Naive thymus-derived CD4-positive, alpha-beta T cell (primary cell): ENCODE data around the gene FKBP5. TPM values are rescaled to one million over a fixed set of nuclear protein-coding genes. Genes with fewer than 3 reads are reported as not detected.

Experiments used
- ATAC-seq: fragments of 150-1000 bp; cut with Tn5 transposase; 2 replicates; pipeline ENCODE4 v1.10.0; 2021; ENCODE audit warnings: mild to moderate bottlenecking, moderate library complexity
- CTCF ChIA-PET: fragments of 350-600 bp; sonication (Branson Sonifier 250); formaldehyde crosslinking; loops from one replicate; lab custom pipeline; 2021; ENCODE audit warnings: antibody characterized with exemption; lab: Charles Lee
- POLR2A ChIA-PET: fragments of 350-600 bp; sonication (Branson Sonifier 250); formaldehyde crosslinking; loops from one replicate; lab custom pipeline; 2021; ENCODE audit warnings: antibody characterized with exemption, inconsistent platforms; lab: Charles Lee
- DNase-seq, 9 donors: peaks; one replicate each; pipeline versions ENCODE4 v3.0.0 to v3.0.0-alpha.2; 2020 to 2022; ENCODE audit warnings: mixed read lengths in 1 of 9
- H3K27ac ChIP-seq: one replicate; pipeline ENCODE4 v1.7.0; 2013; ENCODE audit warnings: mild to moderate bottlenecking, low read depth, low read length, moderate library complexity
- H3K27me3 ChIP-seq, 2 donors: one replicate each; pipeline ENCODE4 v1.7.0; 2013; ENCODE audit warnings: low read length in 2 of 2, mild to moderate bottlenecking in 2 of 2, moderate library complexity in 2 of 2; ENCODE audit not compliant: control insufficient read depth in 2 of 2, insufficient read depth in 2 of 2
- H3K36me3 ChIP-seq, 3 experiments: 1 replicate in 2 of 3; 2 replicates in 1 of 3; pipeline ENCODE4 v1.7.0; 2013; ENCODE audit warnings: low read length in 3 of 3, mild to moderate bottlenecking in 3 of 3, moderate library complexity in 1 of 3; ENCODE audit not compliant: insufficient read depth in 3 of 3, control insufficient read depth in 2 of 3
- H3K4me1 ChIP-seq, 2 donors: one replicate each; pipeline ENCODE4 v1.7.0; 2013; ENCODE audit warnings: low read length in 2 of 2, mild to moderate bottlenecking in 2 of 2, moderate library complexity in 1 of 2; ENCODE audit not compliant: control insufficient read depth in 2 of 2, insufficient read depth in 2 of 2
- H3K4me3 ChIP-seq: 2 replicates; pipeline ENCODE4 v1.7.0; 2013; ENCODE audit warnings: mild to moderate bottlenecking, low read length
- H3K9me3 ChIP-seq, 3 experiments: 1 replicate in 2 of 3; 2 replicates in 1 of 3; pipeline ENCODE4 v1.7.0; 2013; ENCODE audit warnings: low read length in 3 of 3; ENCODE audit not compliant: control insufficient read depth in 2 of 3
- H3K27ac Mint-ChIP-seq, 9 donors: one replicate each; pipeline ENCODE4 v1.8.0; 2020 to 2022; ENCODE audit warnings: mixed read lengths in 9 of 9, mild to moderate bottlenecking in 8 of 9, moderate library complexity in 5 of 9, inconsistent platforms in 2 of 9
- H3K27me3 Mint-ChIP-seq, 5 donors: one replicate each; pipeline ENCODE4 v1.8.0; 2021 to 2022; ENCODE audit warnings: mixed read lengths in 5 of 5, mild to moderate bottlenecking in 1 of 5
- H3K36me3 Mint-ChIP-seq, 5 donors: one replicate each; pipeline ENCODE4 v1.8.0; 2020 to 2022; ENCODE audit warnings: mixed read lengths in 5 of 5, mild to moderate bottlenecking in 3 of 5, inconsistent platforms in 1 of 5
- H3K4me1 Mint-ChIP-seq, 7 donors: one replicate each; pipeline ENCODE4 v1.8.0; 2020 to 2022; ENCODE audit warnings: mixed read lengths in 7 of 7, mild to moderate bottlenecking in 3 of 7, inconsistent platforms in 1 of 7
- H3K4me3 Mint-ChIP-seq, 10 donors: one replicate each; pipeline ENCODE4 v1.8.0; 2020 to 2022; ENCODE audit warnings: mild to moderate bottlenecking in 10 of 10, mixed read lengths in 10 of 10, moderate library complexity in 6 of 10, inconsistent platforms in 2 of 10
- H3K9me3 Mint-ChIP-seq, 11 donors: one replicate each; pipeline ENCODE4 v1.8.0; 2020 to 2022; ENCODE audit warnings: mixed read lengths in 11 of 11, mild to moderate bottlenecking in 4 of 11, inconsistent platforms in 1 of 11, moderate library complexity in 1 of 11
- intact Hi-C, 2 donors: fragments of 100-400 bp; cut with micrococcal nuclease; formaldehyde crosslinking; loops; one replicate each; pipeline ENCODE4 v1.15.1; 2023
- polyA plus RNA-seq, 2 donors: library from polyadenylated mRNA; unstranded; fragments of 300-500 nt; fragmentation: Illumina TruSeq; gene quantifications; one replicate each; pipeline ENCODE4 v1.2.3, GENCODE V29; 2021
- total RNA-seq, 6 experiments: library from RNA in 5 of 6; stranded (reverse) in 5 of 6; gene quantifications; 1 replicate in 5 of 6; 2 replicates in 1 of 6; pipeline ENCODE4 v1.2.3 and lab custom pipeline; 2021 to 2026

Gene FKBP5
- total and polyA plus RNA-seq, 7 experiments from 2014 or later = 56.7 to 324 (median 80.2) TPM

GRCh38 chr6:35603326-35604202, 85.2 kb downstream of the FKBP5 start:
- peak overlapping the region; percentile 69 to 90 (median 86) for H3K4me3 Mint-ChIP-seq
- DNase-seq (no peak), ATAC-seq (no peak)
- Histone ChIP-seq H3K36me3 (peaks cover 0 to 10% (median 0%) of the 10 kb centered on the region in 3 experiments), H3K9me3 (no peaks in the 10 kb centered on the region), H3K27ac (peak overlapping the region; percentile 76), H3K4me1 (peaks cover 57 to 72% of the 10 kb centered on the region in 2 donors), H3K27me3 (no peaks in the 10 kb centered on the region), H3K4me3 (peak overlapping the region; percentile 58)
- ChIA-PET CTCF (interaction anchor here (0.7 to 19.5 kb wide), 12 partner anchors 9 to 136 kb away, joined by 3 to 272 read pairs (median 4); partner anchors contain the start of gene ARMC12), POLR2A (interaction anchor here (1.2 to 18.9 kb wide), 12 partner anchors 7 to 301 kb away, joined by 3 to 426 read pairs (median 6); partner anchors contain the start of gene ARMC12)
- H3K27ac Mint-ChIP-seq = peak overlapping the region; percentile 90 to 97 (median 95)
- H3K4me1 Mint-ChIP-seq = peaks cover 26 to 89% (median 73%) of the 10 kb centered on the region in 7 donors
- peaks cover 0 to 46% (median 25%) of the 10 kb centered on the region in 5 donors for H3K36me3 Mint-ChIP-seq
- no peaks in the 10 kb centered on the region for H3K27me3 Mint-ChIP-seq
- H3K9me3 Mint-ChIP-seq = no peaks in the 10 kb centered on the region
- intact Hi-C loops = loop anchor here in 1 of 2 donors (2.0 to 5.0 kb wide), 3 partner anchors 19 to 125 kb away; no protein-coding TSS in a partner anchor

- peak overlapping the region; percentile 76 for H3K27ac ChIP-seq
- peaks cover 69 to 80% of the 10 kb centered on the region in 2 donors for H3K4me1 ChIP-seq
- H3K4me1 Mint-ChIP-seq = peaks cover 27 to 87% (median 72%) of the 10 kb centered on the region in 7 donors
- no peaks in the 10 kb centered on the region for H3K27me3 ChIP-seq
- POLR2A ChIA-PET = interaction anchor here (0.8 to 18.9 kb wide), 19 partner anchors 8 to 299 kb away, joined by 3 to 426 read pairs (median 5); partner anchors contain the start of gene ARMC12
- H3K9me3 Mint-ChIP-seq = no peaks in the 10 kb centered on the region
- peaks cover 0 to 3% (median 0%) of the 10 kb centered on the region in 3 experiments for H3K36me3 ChIP-seq
- H3K27ac Mint-ChIP-seq = peak overlapping the region; percentile 90 to 97 (median 93)
- peaks cover 0 to 36% (median 14%) of the 10 kb centered on the region in 5 donors for H3K36me3 Mint-ChIP-seq
- CTCF ChIA-PET = interaction anchor here (0.7 to 19.5 kb wide), 12 partner anchors 8 to 134 kb away, joined by 3 to 272 read pairs (median 4); partner anchors contain the start of gene ARMC12
- intact Hi-C loops = loop anchor here (1.0 to 5.0 kb wide), 7 partner anchors 8 to 129 kb away; no protein-coding TSS in a partner anchor
- ATAC-seq = peak; percentile 8
- H3K27me3 Mint-ChIP-seq = no peaks in the 10 kb centered on the region
- peak in 5 of 9 donors; percentile 19 to 55 (median 42) for DNase-seq
- peak overlapping the region; percentile 69 to 90 (median 86) for H3K4me3 Mint-ChIP-seq
- no peaks in the 10 kb centered on the region for H3K9me3 ChIP-seq
- H3K4me3 ChIP-seq = peak overlapping the region; percentile 58
These were observed 86.4 kb downstream of the FKBP5 start for GRCh38 chr6:35602133-35602946.

DNA sequence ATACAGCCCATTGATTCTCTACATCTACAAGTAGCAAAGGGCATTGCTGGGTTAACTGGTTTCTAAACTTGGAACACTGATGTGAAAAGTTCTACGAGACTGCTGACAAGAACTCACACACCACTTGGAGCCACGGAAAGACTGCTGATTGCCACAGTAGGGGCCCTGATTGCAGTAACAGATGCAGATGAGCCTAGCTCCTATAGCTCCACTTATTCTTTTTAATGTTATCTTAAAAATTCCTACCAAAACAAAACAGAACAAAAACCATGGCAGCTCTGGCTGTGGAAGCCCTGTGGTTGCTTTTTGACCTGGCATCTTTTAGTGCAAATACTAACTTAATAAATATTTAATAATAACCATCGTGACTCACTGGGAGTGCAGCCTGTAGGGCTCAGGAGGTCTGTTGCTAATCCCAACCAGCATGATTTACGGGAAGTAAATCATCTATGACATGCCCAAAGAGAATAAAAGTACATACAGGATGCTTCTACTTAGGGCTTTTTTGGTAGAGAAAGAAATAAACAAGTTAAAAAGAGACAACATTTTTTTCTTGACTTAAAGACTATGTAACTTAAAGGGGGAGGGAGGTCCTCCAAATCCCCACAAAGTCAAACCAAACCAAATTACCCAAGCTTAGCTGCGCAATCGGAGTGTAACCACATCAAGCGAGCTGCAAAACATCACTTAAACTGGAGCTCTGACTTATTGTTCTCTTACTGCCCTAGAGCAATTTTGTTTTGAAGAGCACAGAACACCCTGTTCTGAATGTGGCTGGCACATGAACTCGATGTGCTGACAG, 87.2 kb downstream of the FKBP5 start:
- no peaks in the 10 kb centered on the region for H3K9me3 ChIP-seq
- CTCF ChIA-PET = interaction anchor here (0.7 to 19.5 kb wide), 8 partner anchors 11 to 135 kb away, joined by 3 to 272 read pairs (median 22); partner anchors contain the start of gene ARMC12
- H3K4me1 ChIP-seq = peaks cover 77 to 80% of the 10 kb centered on the region in 2 donors
- intact Hi-C loops = loop anchor here (1.0 to 5.0 kb wide), 12 partner anchors 7 to 136 kb away; partner anchors contain the start of genes ARMC12 (in 1 of the 2) and FKBP5 (in 1 of the 2)
- H3K27me3 Mint-ChIP-seq = no peaks in the 10 kb centered on the region
- H3K4me1 Mint-ChIP-seq = peaks cover 35 to 90% (median 78%) of the 10 kb centered on the region in 7 donors
- peak overlapping the region; percentile 90 to 97 (median 93) for H3K27ac Mint-ChIP-seq
- no peaks in the 10 kb centered on the region for H3K9me3 Mint-ChIP-seq
- peak overlapping the region; percentile 87 for H3K27ac ChIP-seq
- peak overlapping the region; percentile 69 to 90 (median 86) for H3K4me3 Mint-ChIP-seq
- no peaks in the 10 kb centered on the region for H3K27me3 ChIP-seq
- H3K4me3 ChIP-seq = peak overlapping the region; percentile 58
- POLR2A ChIA-PET = interaction anchor here (0.6 to 18.9 kb wide), 22 partner anchors 9 to 326 kb away, joined by 3 to 426 read pairs (median 4); partner anchors contain the start of gene ARMC12
- ATAC-seq (peak; percentile 90), DNase-seq (peak in 8 of 9 donors; percentile 42 to 96 (median 92))
- H3K36me3 Mint-ChIP-seq = peaks cover 1 to 40% (median 19%) of the 10 kb centered on the region in 5 donors
- peaks cover 0 to 8% (median 0%) of the 10 kb centered on the region in 3 experiments for H3K36me3 ChIP-seq

- peak in 6 of 9 donors; percentile 44 to 68 (median 60) for DNase-seq
These were observed 88.0 kb downstream of the FKBP5 start for GRCh38 chr6:35600659-35601125.

More at GRCh38 chr6:35600659-35601125, 88.0 kb downstream of the FKBP5 start:
- Histone ChIP-seq H3K36me3 (peaks cover 0 to 11% (median 0%) of the 10 kb centered on the region in 3 experiments), H3K4me1 (peaks cover 75 to 79% of the 10 kb centered on the region in 2 donors), H3K27ac (peak overlapping the region; percentile 87), H3K27me3 (no peaks in the 10 kb centered on the region), H3K9me3 (no peaks in the 10 kb centered on the region), H3K4me3 (peak overlapping the region; percentile 46)
- POLR2A ChIA-PET = interaction anchor here (0.6 to 18.9 kb wide), 17 partner anchors 9 to 327 kb away, joined by 3 to 426 read pairs (median 4); partner anchors contain the start of gene ARMC12
- Mint-ChIP-seq H3K9me3 (no peaks in the 10 kb centered on the region), H3K27me3 (no peaks in the 10 kb centered on the region), H3K4me1 (peaks cover 32 to 91% (median 80%) of the 10 kb centered on the region in 7 donors), H3K27ac (peak overlapping the region; percentile 90 to 97 (median 93)), H3K4me3 (peak overlapping the region; percentile 69 to 90 (median 86)), H3K36me3 (peaks cover 5 to 42% (median 23%) of the 10 kb centered on the region in 5 donors)
- intact Hi-C loops = loop anchor here (1.0 to 5.0 kb wide), 7 partner anchors 9 to 137 kb away; partner anchors contain the start of genes ARMC12 (in 1 of the 2) and FKBP5 (in 1 of the 2)
- CTCF ChIA-PET = interaction anchor here (0.6 to 19.5 kb wide), 8 partner anchors 8 to 595 kb away, joined by 3 to 272 read pairs (median 22); partner anchors contain the start of gene ARMC12
- ATAC-seq = no peak
